HG02870 (cell line): ENCODE measurements around the gene LMAN1L.

Experiments used
- ATAC-seq: cut with Tn5 transposase; IDR thresholded peaks from one replicate; pipeline ENCODE4 v1.9.1; 2021; ENCODE audit warnings: mild to moderate bottlenecking, moderate library complexity; ENCODE audit not compliant: unreplicated experiment

Gene LMAN1L

GRCh38 chr15:74812533-74812932 is at the start of gene LMAN1L:
LMAN1L (plus strand) TSS chr15:74812835; CDS start chr15:74812855, 20 bp downstream.
- ATAC-seq, result no peak

DNA sequence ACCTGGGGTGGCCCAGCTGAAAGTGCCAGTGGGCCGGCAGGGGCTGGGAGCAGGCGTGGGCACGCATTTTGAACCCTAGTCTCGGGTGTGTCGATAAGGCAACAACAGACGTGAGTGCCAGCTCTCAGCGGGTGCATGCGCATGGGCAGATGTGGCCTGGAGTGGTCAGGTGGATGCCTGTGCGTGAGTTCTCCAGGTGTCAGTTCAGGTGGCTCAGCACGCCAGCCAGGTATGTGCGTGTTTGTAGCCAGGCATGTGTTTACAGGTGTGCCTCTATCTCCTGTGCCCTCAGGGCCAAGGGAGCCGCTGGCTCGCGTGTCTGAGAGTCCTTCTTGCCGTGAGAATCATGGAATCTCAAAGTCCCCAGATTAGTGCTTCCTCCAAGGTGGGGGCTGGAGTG is 49.2 kb upstream of the LMAN1L start:
- ATAC-seq, result no peak

DNA sequence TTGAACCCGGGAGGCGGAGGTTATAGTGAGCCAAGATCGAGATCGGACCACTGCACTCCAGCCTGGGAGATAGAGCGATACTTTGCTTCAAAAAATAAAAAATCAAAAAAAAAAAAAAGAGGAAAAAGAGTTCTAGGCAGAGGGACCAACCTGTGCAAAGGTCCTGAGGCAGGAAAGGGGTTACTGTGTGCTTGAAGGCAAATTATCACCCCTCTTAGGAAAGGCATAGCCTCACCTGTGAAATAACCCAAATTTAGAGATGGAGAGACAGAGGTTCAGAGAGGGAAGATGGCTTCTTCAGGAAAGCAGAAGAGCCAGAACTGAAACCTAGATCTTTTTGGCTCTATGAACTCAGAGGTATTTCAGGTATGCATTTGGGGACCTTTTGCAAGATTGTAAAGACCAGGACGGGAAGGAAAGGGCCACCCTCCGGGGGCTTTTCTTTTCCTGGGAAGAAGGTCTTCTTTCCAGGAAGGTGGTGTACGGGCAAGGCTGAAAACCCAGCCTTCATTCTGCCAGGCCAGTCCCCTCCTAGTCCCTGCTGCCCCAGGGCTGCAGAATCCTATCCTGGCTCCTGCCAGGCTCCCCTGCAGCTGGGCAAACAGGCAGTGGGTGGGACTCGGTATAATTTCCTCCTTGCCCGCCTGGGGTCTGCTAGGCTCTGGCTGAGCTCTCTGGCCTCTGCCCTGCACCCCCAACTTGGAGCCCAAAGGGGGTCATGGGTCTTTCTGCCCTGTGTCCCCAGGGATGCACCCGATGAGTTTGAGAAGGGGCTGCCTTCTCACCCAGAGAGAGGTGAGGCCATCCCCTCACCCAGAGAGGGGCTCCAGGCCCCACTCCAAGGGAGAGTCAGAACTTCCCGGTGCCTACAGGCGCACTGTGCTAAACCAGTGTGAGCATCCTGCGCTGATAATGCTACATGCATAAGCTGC is 45.2 kb upstream of the LMAN1L start:
- no peak for ATAC-seq

DNA sequence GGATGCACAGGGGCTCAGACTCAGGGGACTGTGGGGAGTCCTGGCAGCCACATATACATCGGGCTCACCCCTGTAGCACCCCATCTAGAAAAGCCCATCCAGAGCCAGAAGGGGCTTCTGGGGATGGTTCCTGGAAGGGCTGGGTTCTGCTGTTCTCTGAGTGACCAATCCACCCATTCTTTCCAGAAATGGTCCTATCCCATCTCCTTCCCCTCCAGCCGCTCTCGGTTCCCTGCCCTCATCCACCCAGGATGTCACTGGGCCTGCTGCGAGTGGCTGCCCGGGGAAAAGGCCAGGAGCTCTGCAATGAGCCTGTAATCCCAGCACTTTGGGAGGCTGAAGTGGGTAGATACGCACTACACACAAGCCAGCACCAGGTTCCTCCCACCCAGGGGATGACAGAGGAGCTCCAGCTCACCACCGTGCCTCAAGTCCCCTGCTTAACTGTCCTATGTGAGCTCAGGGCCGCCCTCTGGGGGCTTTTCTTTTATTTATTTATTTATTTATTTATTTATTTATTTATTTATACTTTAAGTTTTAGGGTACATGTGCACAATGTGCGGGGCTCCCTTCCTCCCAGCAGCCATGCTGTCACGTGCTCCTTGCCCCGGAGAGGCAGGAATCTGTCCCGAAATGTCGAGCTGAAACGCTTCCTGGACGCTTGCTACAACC is 44.4 kb upstream of the LMAN1L start:
- ATAC-seq, result no peak

DNA sequence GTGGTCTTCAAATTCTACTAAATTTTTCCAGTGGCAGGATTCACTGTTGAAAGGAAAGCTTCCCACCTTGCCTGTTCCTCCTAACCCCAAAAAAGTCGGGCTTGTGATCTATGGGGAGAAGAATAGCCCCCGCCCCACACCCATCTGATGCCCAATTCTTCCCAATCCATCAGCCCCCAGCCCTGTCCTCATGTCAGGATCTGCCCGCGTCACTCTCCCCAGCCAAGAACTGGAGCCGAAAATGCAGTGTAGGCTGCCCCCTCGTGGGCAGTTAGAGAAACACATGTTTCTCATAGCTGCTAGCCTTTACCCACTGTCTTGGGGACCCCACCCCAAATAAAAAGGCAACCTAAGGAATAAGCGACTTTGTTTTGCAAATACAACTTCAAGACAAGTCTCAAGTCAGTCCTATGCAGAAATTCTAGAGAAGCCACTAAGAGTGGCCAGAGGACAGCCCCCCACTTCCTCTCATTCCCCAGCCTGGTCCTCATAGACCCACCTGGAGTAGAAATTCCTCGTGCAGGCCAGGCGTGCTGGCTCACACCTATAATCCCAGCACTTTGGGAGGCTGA is 43.8 kb upstream of the LMAN1L start:
- ATAC-seq, result no peak

DNA sequence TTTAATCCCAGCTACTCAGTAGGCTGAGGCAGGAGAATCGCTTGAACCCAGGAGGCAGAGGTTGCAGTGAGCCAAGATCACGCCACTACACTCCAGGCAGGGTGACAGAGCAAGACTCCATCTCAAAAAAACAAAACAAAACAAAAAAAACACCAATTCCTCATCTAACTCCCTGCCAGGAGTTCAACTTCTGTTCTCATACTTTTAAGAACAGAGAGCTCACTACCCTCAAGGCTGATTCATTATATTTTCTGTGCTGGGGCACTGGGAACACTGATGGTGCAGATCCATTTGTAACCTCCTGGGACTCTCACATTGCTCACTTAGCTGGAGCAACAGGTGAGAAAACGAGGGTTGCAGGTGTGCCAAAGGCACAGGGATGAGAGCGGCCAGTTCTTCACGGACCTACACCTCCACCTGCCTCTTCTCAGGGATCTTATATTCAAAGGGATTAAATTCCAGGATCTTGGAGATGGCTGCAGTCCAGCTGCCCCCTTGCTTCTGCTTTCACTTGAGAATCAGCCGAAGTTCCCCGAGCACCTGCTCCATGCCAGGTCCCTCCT is 43.1 kb upstream of the LMAN1L start:
- ATAC-seq, result no peak

DNA sequence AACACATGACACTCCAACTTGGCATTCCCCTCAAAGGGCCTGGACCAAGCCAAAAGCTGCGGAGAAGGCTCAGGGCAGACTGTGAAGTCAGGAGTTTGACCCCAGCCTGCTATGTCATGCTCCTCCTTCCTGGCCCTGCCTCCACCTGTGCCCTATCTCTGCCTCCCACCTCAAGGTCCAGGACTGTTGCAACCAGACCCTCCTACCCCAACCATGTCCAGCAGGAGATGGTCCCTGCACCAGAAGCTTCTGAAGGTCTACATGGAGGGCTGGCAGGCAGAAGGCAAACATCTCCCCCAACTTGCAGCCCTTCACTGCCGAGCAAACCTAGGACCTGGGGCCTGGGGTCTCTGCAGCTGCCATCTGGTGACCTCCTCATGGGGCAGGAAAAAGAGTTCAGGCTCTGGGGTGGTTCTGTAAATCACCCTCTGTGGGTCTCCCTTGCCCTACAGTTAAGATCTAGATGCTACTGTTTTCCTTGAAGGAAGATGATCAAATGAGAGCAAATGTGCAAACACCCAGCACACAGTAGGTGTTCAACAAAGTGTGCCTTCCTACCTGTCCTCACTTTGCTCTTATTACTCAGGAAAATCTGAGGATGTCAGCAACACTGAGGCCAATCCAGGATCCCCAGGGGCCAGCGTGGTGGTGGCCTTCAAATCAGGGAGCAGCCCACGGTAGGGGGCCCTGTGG is 42.3 kb upstream of the LMAN1L start:
- no peak for ATAC-seq

DNA sequence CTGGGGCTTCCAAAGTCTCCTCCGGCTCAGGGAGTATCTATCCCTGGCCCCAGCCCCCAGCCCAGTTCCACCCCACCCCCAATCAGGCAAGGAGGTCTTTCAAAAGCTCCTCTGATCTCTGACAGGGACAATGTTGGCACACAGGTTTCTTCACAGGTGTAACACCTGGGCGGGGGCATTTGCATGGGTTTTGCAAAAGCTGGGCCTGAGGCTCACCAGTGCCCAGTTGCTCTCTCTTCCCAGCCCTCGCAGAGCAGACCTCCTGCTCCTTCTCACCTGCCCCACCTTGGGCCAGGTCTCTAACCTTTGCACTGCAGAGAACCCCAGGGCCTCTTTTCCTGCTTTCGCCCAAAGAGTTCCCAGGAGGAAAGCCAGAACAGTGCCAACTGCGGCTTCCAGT is 39.3 kb upstream of the LMAN1L start:
- no peak for ATAC-seq

GRCh38 chr15:74773731-74774252 is 38.8 kb upstream of the LMAN1L start:
- ATAC-seq, result no peak

GRCh38 chr15:74775132-74775562 is 37.5 kb upstream of the LMAN1L start:
- no peak for ATAC-seq

- no peak for ATAC-seq
Measured at GRCh38 chr15:74775894-74776293, 36.7 kb upstream of the LMAN1L start.

DNA sequence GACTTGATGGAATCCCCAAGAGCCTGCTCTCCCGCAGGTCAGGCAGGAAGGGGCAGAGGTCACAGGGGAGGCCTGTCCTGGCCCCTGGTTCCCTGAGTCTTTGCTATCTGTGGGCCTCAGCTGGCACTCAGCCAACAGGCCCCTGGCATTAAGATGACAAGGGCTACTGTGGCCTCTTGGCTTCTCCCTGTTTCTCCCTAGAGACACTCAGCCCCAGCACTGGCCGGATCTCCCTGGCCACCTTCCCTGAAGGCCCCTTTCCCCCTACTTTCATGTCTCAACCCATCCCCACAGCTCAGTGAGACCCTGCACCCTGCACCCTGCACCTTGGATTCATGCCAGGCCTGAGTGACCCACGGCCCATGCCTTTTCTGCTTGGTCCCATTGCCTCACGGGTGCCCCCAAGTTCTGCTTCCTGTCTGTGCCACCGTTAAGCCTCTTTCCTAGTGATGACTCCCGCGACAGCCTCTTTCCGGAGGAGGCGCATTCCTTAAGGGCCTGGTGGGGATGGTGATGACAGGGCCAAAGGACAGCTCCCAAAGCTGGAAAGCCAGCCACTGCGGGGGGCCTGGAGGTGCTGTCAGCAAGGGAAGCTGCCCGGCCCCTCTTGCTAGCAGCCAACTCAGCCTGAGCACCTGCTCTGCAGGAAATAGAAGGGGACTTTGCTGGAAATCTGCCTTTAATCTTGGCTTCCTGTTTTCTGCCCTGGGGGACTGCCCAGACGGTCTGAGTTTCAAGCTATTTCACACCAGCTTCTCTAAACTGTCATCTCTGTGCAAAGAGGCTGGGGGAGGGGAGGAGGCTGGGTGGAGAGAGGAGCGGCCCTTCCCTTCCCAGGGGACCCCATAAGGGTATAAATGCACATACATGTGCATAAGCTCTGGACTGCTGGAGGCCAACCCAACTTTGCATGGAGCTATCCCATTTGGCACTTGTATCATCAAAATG is 35.5 kb upstream of the LMAN1L start:
- ATAC-seq, result peak; percentile 38

- no peak for ATAC-seq
Measured at GRCh38 chr15:74777769-74778598, 34.7 kb upstream of the LMAN1L start.

- no peak for ATAC-seq
Measured at GRCh38 chr15:74778599-74778970, 34.0 kb upstream of the LMAN1L start.

GRCh38 chr15:74779162-74779648 is 33.4 kb upstream of the LMAN1L start:
- no peak for ATAC-seq

DNA sequence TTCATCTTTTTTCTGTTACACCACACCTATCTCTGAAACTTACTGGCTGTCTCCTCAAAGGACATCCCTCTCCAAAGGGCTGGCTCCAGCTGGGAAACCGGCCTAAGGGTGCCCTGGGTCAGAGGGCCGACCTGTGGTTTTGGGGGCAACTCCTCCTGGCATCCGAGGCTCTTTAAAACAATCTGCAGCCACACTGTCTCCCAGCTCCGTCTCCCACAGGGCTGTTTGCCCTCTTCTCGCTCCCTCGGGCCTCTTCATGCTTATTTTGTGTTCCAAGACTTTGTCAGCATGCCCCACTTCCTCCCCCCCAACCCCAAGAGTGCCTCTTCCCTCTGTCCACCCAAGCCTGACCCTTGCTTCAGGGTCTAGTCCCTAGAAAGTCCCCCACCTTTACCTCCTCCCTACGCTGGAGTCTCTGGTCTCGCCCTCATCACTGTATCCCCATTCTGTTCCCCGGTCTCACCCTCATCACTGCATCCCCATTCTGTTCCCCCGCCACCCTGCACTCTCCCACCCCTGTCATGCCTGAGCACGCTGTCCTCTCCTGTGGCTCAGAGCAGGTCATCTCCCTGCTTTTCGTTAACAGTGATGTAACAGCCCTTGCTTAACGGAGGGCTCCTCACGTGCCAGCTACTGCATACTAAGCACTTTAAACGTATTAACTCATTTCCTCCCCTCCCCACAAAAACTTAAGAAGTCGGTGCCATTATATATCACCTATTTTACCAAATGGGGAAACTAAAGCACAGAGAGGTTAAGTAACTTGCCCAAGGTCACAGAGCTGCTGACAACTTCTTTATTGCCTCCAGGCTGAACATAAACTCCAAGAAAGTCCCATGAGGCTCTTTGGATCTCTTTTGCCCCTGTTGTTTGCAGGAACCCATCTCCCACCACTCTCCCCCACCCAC is 31.9 kb upstream of the LMAN1L start:
- no peak for ATAC-seq

DNA sequence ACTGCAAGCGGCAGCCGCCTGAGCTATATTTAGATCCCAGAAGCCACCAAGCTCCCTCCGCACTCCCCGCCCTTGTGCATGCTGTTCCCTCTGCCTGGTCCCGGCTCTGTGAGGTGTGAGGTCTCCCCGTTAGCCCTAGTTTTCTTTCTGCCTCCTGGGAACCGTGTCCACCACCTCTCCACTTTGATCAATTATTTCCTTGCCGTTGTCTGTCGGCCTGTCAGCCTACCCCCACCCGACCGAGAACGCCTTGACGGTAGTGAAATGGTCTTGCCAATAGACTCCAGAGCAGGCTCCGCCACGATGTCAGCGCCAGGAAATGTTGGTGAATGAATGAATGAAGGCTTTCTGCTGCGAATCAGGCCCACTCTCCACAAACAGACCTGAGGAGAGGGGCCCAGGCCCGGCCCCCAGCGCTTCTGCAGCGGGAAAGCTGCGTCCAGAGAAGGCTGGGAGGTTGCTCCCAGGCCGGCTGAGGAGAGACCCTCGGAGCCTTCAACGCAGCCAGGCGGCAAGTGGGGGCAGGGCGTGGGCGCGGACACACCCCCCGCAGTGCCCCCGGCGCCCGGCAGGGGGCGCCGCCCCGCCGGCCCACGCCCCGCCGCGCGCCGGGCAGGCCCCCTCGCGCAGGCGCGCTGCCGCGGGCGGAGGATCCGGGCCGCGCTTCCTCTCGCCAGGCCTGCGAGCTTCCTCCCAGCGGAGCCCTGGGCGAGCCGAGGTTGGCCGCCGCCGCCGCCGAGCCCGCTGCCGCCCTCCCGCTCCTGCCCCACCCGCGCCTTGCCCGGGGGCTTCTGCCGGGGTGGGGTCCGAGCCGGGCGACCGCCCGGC is 31.0 kb upstream of the LMAN1L start, which contains the start of gene CSK:
CSK (plus strand) TSS at position 650 of the 828 bp plus-strand sequence. CDS start 16,218 bp downstream, outside the sequence.
- ATAC-seq, result peak; percentile 23
